HEK293 (cell line): ENCODE results near the gene LPXN.

Experiments
- CTCF ChIA-PET: fragments of 350-600 bp; formaldehyde crosslinking; extraction: SDS; loops from one replicate; lab custom pipeline; 2021; ENCODE audit warnings: antibody characterized with exemption; lab: Yijun Ruan, JAX
- POLR2A ChIA-PET: fragments of 300-600 bp; formaldehyde crosslinking; extraction: SDS; loops from one replicate; lab custom pipeline; 2020; ENCODE audit warnings: antibody characterized with exemption, inconsistent platforms; lab: Yijun Ruan, JAX
- H3K27ac ChIP-seq: fragments of 200-500 bp; sonication (Bioruptor generic); 2 replicates; pipeline ENCODE4 v1.5.1; 2014; ENCODE audit warnings: low read depth, low read length, control low read depth, inconsistent platforms; ENCODE audit errors: extremely low read depth
- H3K36me3 ChIP-seq, 2 experiments: fragments of 200-500 bp in 1 of 2; sonication (Bioruptor generic) in 1 of 2; 1 replicate in 1 of 2; 2 replicates in 1 of 2; pipeline ENCODE4 v1.5.1; 2014 to 2017; ENCODE audit warnings: inconsistent platforms in 2 of 2, low read length in 2 of 2; ENCODE audit not compliant: control insufficient read depth in 2 of 2, insufficient read depth in 1 of 2
- H3K4me1 ChIP-seq: fragments of 200-500 bp; sonication (Bioruptor generic); 2 replicates; pipeline ENCODE4 v1.5.1; 2014; ENCODE audit warnings: mild to moderate bottlenecking, low read length, inconsistent platforms; ENCODE audit not compliant: control insufficient read depth, insufficient read depth
- H3K4me3 ChIP-seq: 2 replicates; pipeline ENCODE4 v1.5.1; 2011; ENCODE audit warnings: low read depth, mild to moderate bottlenecking, control low read depth, low read length, moderate library complexity
- H3K9me3 ChIP-seq: fragments of 200-500 bp; sonication (Bioruptor generic); 2 replicates; pipeline ENCODE4 v1.5.1; 2014; ENCODE audit warnings: low read depth, low read length, inconsistent platforms; ENCODE audit not compliant: control insufficient read depth, insufficient read depth
- KLF10 ChIP-seq: fragments of 450-650 bp; IDR thresholded peaks from 2 replicates; pipeline ENCODE4 v1.5.1; 2018; ENCODE audit warnings: missing biosample characterization, mild to moderate bottlenecking, missing genetic modification characterization
- KLF9 ChIP-seq: fragments of 450-650 bp; formaldehyde crosslinking; IDR thresholded peaks from 2 replicates; pipeline ENCODE4 v1.5.1; 2016; ENCODE audit warnings: missing biosample characterization, missing genetic modification characterization, low read depth
- PATZ1 ChIP-seq: fragments of 450-650 bp; formaldehyde crosslinking; IDR thresholded peaks from 2 replicates; pipeline ENCODE4 v1.5.1; 2016; ENCODE audit warnings: missing biosample characterization, missing genetic modification characterization
- PBX3 ChIP-seq: sonication (generic); formaldehyde crosslinking; IDR thresholded peaks from 2 replicates; pipeline ENCODE4 v1.8.1; 2022; ENCODE audit warnings: mild to moderate bottlenecking, moderate library complexity, missing genetic modification reagents
- PRDM10 ChIP-seq: fragments of 450-650 bp; formaldehyde crosslinking; IDR thresholded peaks from 2 replicates; pipeline ENCODE4 v1.5.1; 2016; ENCODE audit warnings: missing biosample characterization, missing genetic modification characterization
- PRDM6 ChIP-seq: fragments of 450-650 bp; formaldehyde crosslinking; IDR thresholded peaks from 2 replicates; pipeline ENCODE4 v1.5.1; 2017; ENCODE audit warnings: missing biosample characterization, missing genetic modification characterization
- SCRT1 ChIP-seq: fragments of 450-650 bp; formaldehyde crosslinking; IDR thresholded peaks from 2 replicates; pipeline ENCODE4 v1.5.1; 2016; ENCODE audit warnings: missing biosample characterization, missing genetic modification characterization, borderline replicate concordance
- SCRT2 ChIP-seq: fragments of 450-650 bp; formaldehyde crosslinking; IDR thresholded peaks from 2 replicates; pipeline ENCODE4 v1.5.1; 2016; ENCODE audit warnings: missing biosample characterization, missing genetic modification characterization
- SP3 ChIP-seq: fragments of 450-650 bp; formaldehyde crosslinking; IDR thresholded peaks from 2 replicates; pipeline ENCODE4 v1.5.1; 2016; ENCODE audit warnings: missing biosample characterization, missing genetic modification characterization
- SP7 ChIP-seq: fragments of 450-650 bp; formaldehyde crosslinking; IDR thresholded peaks from 2 replicates; pipeline ENCODE4 v1.5.1; 2016; ENCODE audit warnings: missing biosample characterization, missing genetic modification characterization
- ZBTB21 ChIP-seq: fragments of 450-650 bp; formaldehyde crosslinking; IDR thresholded peaks from 2 replicates; pipeline ENCODE4 v1.5.1; 2017; ENCODE audit warnings: missing biosample characterization, missing genetic modification characterization
- ZEB2 ChIP-seq: fragments of 450-650 bp; formaldehyde crosslinking; IDR thresholded peaks from 2 replicates; pipeline ENCODE4 v1.5.1; 2016; ENCODE audit warnings: missing biosample characterization, missing genetic modification characterization
- ZFP3 ChIP-seq: fragments of 450-650 bp; formaldehyde crosslinking; IDR thresholded peaks from 2 replicates; pipeline ENCODE4 v1.5.1; 2016; ENCODE audit warnings: low read depth, missing biosample characterization, missing genetic modification characterization
- ZFP37 ChIP-seq: fragments of 450-650 bp; formaldehyde crosslinking; IDR thresholded peaks from 2 replicates; pipeline ENCODE4 v1.5.1; 2016; ENCODE audit warnings: missing biosample characterization, missing genetic modification characterization
- ZNF132 ChIP-seq: fragments of 450-650 bp; formaldehyde crosslinking; IDR thresholded peaks from 2 replicates; pipeline ENCODE4 v1.5.1; 2017; ENCODE audit warnings: missing biosample characterization, missing genetic modification characterization, borderline replicate concordance
- ZNF138 ChIP-seq: fragments of 450-650 bp; formaldehyde crosslinking; IDR thresholded peaks from 2 replicates; pipeline ENCODE4 v1.5.1; 2016; ENCODE audit warnings: missing biosample characterization, missing genetic modification characterization, borderline replicate concordance
- ZNF211 ChIP-seq: fragments of 450-650 bp; formaldehyde crosslinking; IDR thresholded peaks from 2 replicates; pipeline ENCODE4 v1.5.1; 2016; ENCODE audit warnings: low read depth, missing biosample characterization, missing genetic modification characterization
- ZNF280C ChIP-seq: fragments of 450-650 bp; formaldehyde crosslinking; IDR thresholded peaks from 2 replicates; pipeline ENCODE4 v1.5.1; 2016; ENCODE audit warnings: missing biosample characterization, missing genetic modification characterization
- ZNF335 ChIP-seq: fragments of 450-650 bp; formaldehyde crosslinking; conservative IDR thresholded peaks from 2 replicates; pipeline ENCODE4 v1.5.1; 2016; ENCODE audit warnings: missing biosample characterization, missing genetic modification characterization
- ZNF391 ChIP-seq: fragments of 450-650 bp; formaldehyde crosslinking; IDR thresholded peaks from 2 replicates; pipeline ENCODE4 v1.5.1; 2016; ENCODE audit warnings: low read depth, missing biosample characterization, missing genetic modification characterization, borderline replicate concordance
- ZNF501 ChIP-seq: fragments of 450-650 bp; formaldehyde crosslinking; IDR thresholded peaks from 2 replicates; pipeline ENCODE4 v1.5.1; 2016; ENCODE audit warnings: missing biosample characterization, missing genetic modification characterization
- ZNF639 ChIP-seq: fragments of 450-650 bp; formaldehyde crosslinking; IDR thresholded peaks from 2 replicates; pipeline ENCODE4 v1.5.1; 2016; ENCODE audit warnings: missing biosample characterization, missing genetic modification characterization
- ZNF660 ChIP-seq: fragments of 450-650 bp; IDR thresholded peaks from 2 replicates; pipeline ENCODE4 v1.5.1; 2018; ENCODE audit warnings: missing biosample characterization, mild to moderate bottlenecking, missing genetic modification characterization
- ZNF701 ChIP-seq: fragments of 450-650 bp; formaldehyde crosslinking; IDR thresholded peaks from 2 replicates; pipeline ENCODE4 v1.5.1; 2016; ENCODE audit warnings: missing biosample characterization, missing genetic modification characterization
- ZNF747 ChIP-seq: fragments of 450-650 bp; formaldehyde crosslinking; IDR thresholded peaks from 2 replicates; pipeline ENCODE4 v1.5.1; 2016; ENCODE audit warnings: missing biosample characterization, missing genetic modification characterization

Gene LPXN

GRCh38 chr11:58577555-58578135, 2.0 kb upstream of the LPXN start:
- ChIA-PET POLR2A (interaction anchor here (0.6 to 1.5 kb wide), 4 partner anchors 20 to 1266 kb away, joined by 3 to 5 read pairs (median 4); partner anchors contain the start of gene FAM111B), CTCF (interaction anchor here (0.5 to 3.5 kb wide), 10 partner anchors 10 to 1083 kb away, joined by 3 to 34 read pairs (median 4); no protein-coding TSS in a partner anchor)
- no peaks in the 10 kb centered on the region for H3K4me1 ChIP-seq
- H3K4me3 ChIP-seq = peak overlapping the region; percentile 99
- TF ChIP-seq ZNF138 (tag by site-specific recombination) (no peak), ZFP3 (tag by site-specific recombination) (no peak), PRDM6 (no peak), ZNF701 (tag by site-specific recombination) (no peak), SCRT1 (no peak), KLF10 (tag by site-specific recombination) (peak; percentile 15; the same call in 1 of the 2 replicates), ZEB2 (tag by site-specific recombination) (peak; percentile 59; the same call in 1 of the 2 replicates), ZNF747 (tag by site-specific recombination) (no peak), ZNF660 (tag by site-specific recombination) (0 out of 2 replicates have a peak, but pooled peaks have one; percentile 9), SP7 (0 out of 2 replicates have a peak, but pooled peaks have one; percentile 22), KLF9 (tag by site-specific recombination) (0 out of 2 replicates have a peak, but pooled peaks have one; percentile 14), ZNF335 (peak; percentile 95), ZNF391 (0 out of 2 replicates have a peak, but pooled peaks have one; percentile 26), PATZ1 (tag by site-specific recombination) (no peak; the same call in 1 of the 2 replicates), SP3 (tag by site-specific recombination) (no peak), ZNF280C (no peak), SCRT2 (tag by site-specific recombination) (peak; percentile 83), PBX3 (CRISPR knock-in tag) (no peak), ZBTB21 (tag by site-specific recombination) (0 out of 2 replicates have a peak, but pooled peaks have one; percentile 46), ZNF501 (tag by site-specific recombination) (peak; percentile 42; the same call in 1 of the 2 replicates), ZNF639 (0 out of 2 replicates have a peak, but pooled peaks have one; percentile 18), ZNF211 (tag by site-specific recombination) (no peak), ZFP37 (tag by site-specific recombination) (no peak), PRDM10 (peak; percentile 92; the same call in 1 of the 2 replicates), ZNF132 (tag by site-specific recombination) (no peak)
- peak overlapping the region; percentile 93 for H3K27ac ChIP-seq
- H3K36me3 ChIP-seq = peaks cover 0 to 11% of the 10 kb centered on the region in 2 experiments; a peak in 1 of 3 replicates
- no peaks in the 10 kb centered on the region for H3K9me3 ChIP-seq
